H1 (cell line): ENCODE data around the gene YTHDF2. TPM values are rescaled to one million over a fixed set of nuclear protein-coding genes. Genes with fewer than 3 reads are reported as not detected.

Source experiments
- CTCF ChIA-PET: fragments of 300-600 bp; sonication (Branson Sonifier 250); formaldehyde crosslinking; loops from one replicate; lab custom pipeline; 2021; ENCODE audit not compliant: partially characterized antibody; lab: Charles Lee
- POLR2A ChIA-PET: fragments of 300-600 bp; sonication (Branson Sonifier 250); formaldehyde crosslinking; loops from one replicate; lab custom pipeline; 2021; ENCODE audit warnings: inconsistent platforms; ENCODE audit not compliant: partially characterized antibody; lab: Charles Lee
- DNase-seq, 2 experiments: peaks; one replicate each; pipeline versions ENCODE4 v3.0.0 to v3.0.0-alpha.2; 2010 to 2022; ENCODE audit warnings: low spot score in 2 of 2, low read depth in 1 of 2, mixed read lengths in 1 of 2
- FAIRE-seq: peaks from 2 replicates; lab custom pipeline; 2011; peaks lifted over from hg19 to GRCh38; lab: Jason Lieb, UNC
- H2AFZ ChIP-seq: 2 replicates; pipeline ENCODE4 v1.8.1; 2012; ENCODE audit warnings: low read length, inconsistent platforms
- H2AK5ac ChIP-seq: 2 replicates; pipeline ENCODE4 v1.6.1; 2013; ENCODE audit warnings: low read depth, low read length
- H2BK120ac ChIP-seq: replicated peaks from 2 replicates; pipeline ENCODE3; 2013; ENCODE audit warnings: low read depth, low read length, inconsistent platforms
- H2BK12ac ChIP-seq: 2 replicates; pipeline ENCODE4 v1.6.1; 2013; ENCODE audit warnings: low read depth, low read length
- H2BK15ac ChIP-seq: 2 replicates; pipeline ENCODE4 v1.6.1; 2013; ENCODE audit warnings: low read length
- H2BK20ac ChIP-seq: 2 replicates; pipeline ENCODE4 v1.6.1; 2013; ENCODE audit warnings: low read length
- H2BK5ac ChIP-seq: 2 replicates; pipeline ENCODE4 v1.6.1; 2013; ENCODE audit warnings: low read depth, low read length
- H3K14ac ChIP-seq: 2 replicates; pipeline ENCODE4 v1.6.1; 2013; ENCODE audit warnings: inconsistent platforms; ENCODE audit not compliant: insufficient read length
- H3K18ac ChIP-seq: 2 replicates; pipeline ENCODE4 v1.6.1; 2013; ENCODE audit warnings: low read length; ENCODE audit errors: extremely low read depth
- H3K23ac ChIP-seq: 2 replicates; pipeline ENCODE4 v1.6.1; 2013; ENCODE audit warnings: inconsistent platforms; ENCODE audit not compliant: insufficient read length
- H3K23me2 ChIP-seq: 2 replicates; pipeline ENCODE4 v1.6.1; 2013; ENCODE audit warnings: low read depth, low read length
- H3K27ac ChIP-seq: 2 replicates; pipeline ENCODE4 v1.6.1; 2011; ENCODE audit warnings: low read depth, low read length, inconsistent platforms
- H3K27me3 ChIP-seq, 4 experiments: replicated peaks in 1 of 4; 1 replicate in 1 of 4; 2 replicates in 3 of 4; pipeline versions ENCODE4 v1.6.1 to v1.8.1; 2011 to 2013; ENCODE audit warnings: low read length in 3 of 4, mild to moderate bottlenecking in 3 of 4, inconsistent platforms in 2 of 4, mixed read lengths in 2 of 4, moderate library complexity in 1 of 4; ENCODE audit not compliant: control insufficient read depth in 3 of 4, insufficient read depth in 3 of 4; ENCODE audit errors: extremely low read depth in 1 of 4
- H3K36me3 ChIP-seq, 4 experiments: 2 replicates each; pipeline versions ENCODE4 v1.6.1 to v1.8.1; 2011 to 2013; ENCODE audit warnings: mild to moderate bottlenecking in 4 of 4, low read length in 3 of 4, moderate library complexity in 2 of 4, control low read depth in 1 of 4, inconsistent platforms in 1 of 4; ENCODE audit not compliant: insufficient read depth in 4 of 4, control insufficient read depth in 2 of 4
- H3K4ac ChIP-seq: replicated peaks from 2 replicates; pipeline ENCODE3; 2013; ENCODE audit warnings: low read length, low read depth, mixed read lengths, inconsistent platforms; ENCODE audit not compliant: insufficient read length
- H3K4me1 ChIP-seq, 4 experiments: replicated peaks in 1 of 4; 1 replicate in 1 of 4; 2 replicates in 3 of 4; pipeline versions ENCODE4 v1.6.1 to v1.8.1; 2011 to 2013; ENCODE audit warnings: low read length in 3 of 4, inconsistent platforms in 2 of 4, mixed read lengths in 1 of 4; ENCODE audit not compliant: insufficient read depth in 4 of 4, control insufficient read depth in 3 of 4
- H3K4me2 ChIP-seq, 2 experiments: 2 replicates each; pipeline versions ENCODE4 v1.6.1 to v1.8.1; 2011 to 2013; ENCODE audit warnings: low read depth in 2 of 2, low read length in 2 of 2, control low read depth in 1 of 2, inconsistent platforms in 1 of 2, mild to moderate bottlenecking in 1 of 2; ENCODE audit not compliant: insufficient read depth in 1 of 2
- H3K4me3 ChIP-seq, 4 experiments: fragments of 200-600, 300-600 bp in 1 of 4; sonication (generic), shearing (Covaris generic), sonication (Bioruptor Twin) in 1 of 4; 2 replicates each; pipeline versions ENCODE4 v1.5.1 to v1.8.1; 2011 to 2016; ENCODE audit warnings: low read length in 4 of 4, low read depth in 3 of 4, control low read depth in 2 of 4, inconsistent platforms in 2 of 4, mild to moderate bottlenecking in 2 of 4, mixed read lengths in 1 of 4, moderate library complexity in 1 of 4; ENCODE audit not compliant: insufficient read depth in 2 of 4; ENCODE audit errors: extremely low read depth in 1 of 4
- H3K56ac ChIP-seq: replicated peaks from 2 replicates; pipeline ENCODE3; 2013; ENCODE audit warnings: low read depth, mild to moderate bottlenecking, mixed read lengths, low read length, inconsistent platforms; ENCODE audit not compliant: insufficient read length
- H3K79me1 ChIP-seq: 2 replicates; pipeline ENCODE4 v1.6.1; 2013; ENCODE audit warnings: low read depth, low read length, control low read depth
- H3K79me2 ChIP-seq, 2 experiments: 2 replicates each; pipeline versions ENCODE4 v1.6.1 to v1.8.1; 2012 to 2013; ENCODE audit warnings: low read length in 2 of 2, mild to moderate bottlenecking in 2 of 2, inconsistent platforms in 1 of 2; ENCODE audit not compliant: insufficient read depth in 2 of 2, control insufficient read depth in 1 of 2
- H3K9ac ChIP-seq, 4 experiments: replicated peaks in 1 of 4; 1 replicate in 1 of 4; 2 replicates in 3 of 4; pipeline versions ENCODE4 v1.6.1 to v1.8.1; 2011 to 2013; ENCODE audit warnings: low read depth in 3 of 4, low read length in 3 of 4, control low read depth in 2 of 4, mild to moderate bottlenecking in 2 of 4, moderate library complexity in 2 of 4, inconsistent platforms in 1 of 4; ENCODE audit errors: extremely low read depth in 1 of 4
- H3K9me3 ChIP-seq, 2 experiments: 2 replicates each; pipeline versions ENCODE4 v1.6.1 to v1.8.1; 2012 to 2013; ENCODE audit warnings: mild to moderate bottlenecking in 2 of 2, moderate library complexity in 2 of 2, control low read depth in 1 of 2, inconsistent platforms in 1 of 2, low read depth in 1 of 2, low read length in 1 of 2, mixed read lengths in 1 of 2; ENCODE audit not compliant: insufficient read depth in 2 of 2
- H4K20me1 ChIP-seq, 2 experiments: replicated peaks in 1 of 2; 2 replicates each; pipeline versions ENCODE3 to v1.8.1; 2011 to 2013; ENCODE audit warnings: inconsistent platforms in 2 of 2, low read length in 2 of 2, mild to moderate bottlenecking in 1 of 2; ENCODE audit not compliant: insufficient read depth in 2 of 2, control insufficient read depth in 1 of 2
- H4K5ac ChIP-seq: 2 replicates; pipeline ENCODE4 v1.6.1; 2013; ENCODE audit warnings: low read length, low read depth, mixed read lengths, inconsistent platforms; ENCODE audit not compliant: insufficient read length
- H4K8ac ChIP-seq: 2 replicates; pipeline ENCODE4 v1.8.0; 2013; ENCODE audit warnings: mild to moderate bottlenecking, moderate library complexity, low read length, inconsistent platforms; ENCODE audit not compliant: insufficient read depth; ENCODE audit errors: extremely low read depth
- H4K91ac ChIP-seq: replicated peaks from 2 replicates; pipeline ENCODE3; 2013; ENCODE audit warnings: low read length, mixed read lengths, inconsistent platforms; ENCODE audit not compliant: insufficient read length
- ATF3 ChIP-seq: IDR thresholded peaks from 2 replicates; pipeline ENCODE4 v1.6.1; 2011; ENCODE audit warnings: low read depth, mild to moderate bottlenecking, low read length; ENCODE audit not compliant: insufficient read depth
- EZH2 ChIP-seq: fragments of 200-600 bp; sonication (generic); IDR thresholded peaks from 2 replicates; pipeline ENCODE4 v1.7.1; 2012; ENCODE audit warnings: low read depth, mild to moderate bottlenecking, moderate library complexity, low read length, inconsistent platforms; ENCODE audit not compliant: severe bottlenecking
- GTF2F1 ChIP-seq: IDR thresholded peaks from 2 replicates; pipeline ENCODE4 v1.6.1; 2012; ENCODE audit warnings: low read depth, low read length, improper control_type of control experiment, borderline replicate concordance
- HDAC2 ChIP-seq, 2 experiments: fragments of 300-600 bp in 1 of 2; sonication (generic) in 1 of 2; IDR thresholded peaks; 2 replicates each; pipeline ENCODE4 v1.6.1; 2011 to 2012; ENCODE audit warnings: low read depth in 2 of 2, low read length in 2 of 2, mild to moderate bottlenecking in 2 of 2, moderate library complexity in 2 of 2, borderline replicate concordance in 1 of 2, inconsistent platforms in 1 of 2
- KDM5A ChIP-seq: fragments of 200-600 bp; IDR thresholded peaks from 2 replicates; pipeline ENCODE4 v1.7.1; 2012; ENCODE audit warnings: mild to moderate bottlenecking, low read length, inconsistent platforms, mixed read lengths
- TAF1 ChIP-seq: IDR thresholded peaks from 2 replicates; pipeline ENCODE4 v1.6.1; 2011; ENCODE audit warnings: mild to moderate bottlenecking, low read depth, low read length
- TBP ChIP-seq: IDR thresholded peaks from 2 replicates; pipeline ENCODE4 v1.6.1; 2011; ENCODE audit warnings: low read depth, low read length, improper control_type of control experiment
- WGBS, 2 experiments: shearing (Covaris generic) in 1 of 2; methylation state at CpG; one replicate each; pipeline versions ENCODE4 v1.1.6 to v1.1.7; 2013 to 2015; ENCODE audit warnings: low lambda C conversion rate in 2 of 2, mixed read lengths in 2 of 2, inconsistent platforms in 1 of 2, low coverage in 1 of 2, missing lambda C conversion rate in 1 of 2; ENCODE audit not compliant: insufficient replicate concordance in 2 of 2, insufficient coverage in 1 of 2, insufficient read length in 1 of 2; ENCODE audit errors: extremely low coverage in 1 of 2, missing lambda C conversion rate in 1 of 2; 5-methylcytosine and 5-hydroxymethylcytosine counted together
- polyA plus RNA-seq, 7 experiments: library from polyadenylated mRNA; depleted of rRNA in 3 of 7; stranded (reverse) in 5 of 7; unstranded in 2 of 7; fragments of >200 nt in 5 of 7; fragments of 200-250 nt in 2 of 7; gene quantifications; 1 replicate in 5 of 7; 2 replicates in 1 of 7; 4 replicates in 1 of 7; pipeline versions ENCODE4 v1.2.1 to v1.2.3, GENCODE V29; 2011 to 2013; ENCODE audit warnings: missing spikeins in 2 of 7, mixed read lengths in 2 of 7
- total RNA-seq: library from RNA; stranded (reverse); fragmentation: NEBNext Ultra II Directional; extraction: Animal tissue kit (Norgen Biotek cat#: 25700); gene quantifications from 2 replicates; pipeline ENCODE4 v1.2.1, GENCODE V29; 2021

YTHDF2 gene
- total and polyA plus RNA-seq, 2 of the 8 experiments (the other 6 are each of a cell fraction or from before 2014, with no cell fraction given), result 128 to 164 TPM

GRCh38 chr1:28703629-28704028, 33.1 kb upstream of the YTHDF2 start:
- no peak overlapping the region for H2BK5ac ChIP-seq

More at GRCh38 chr1:28703629-28704028, 33.1 kb upstream of the YTHDF2 start:
- ChIA-PET CTCF (interaction anchor here (1.8 kb wide), 1 partner anchor 24 kb away, joined by 4 read pairs; no protein-coding TSS in a partner anchor), POLR2A (interaction anchor here (0.7 to 1.2 kb wide), 3 partner anchors 11 to 32 kb away, joined by 3 read pairs; no protein-coding TSS in a partner anchor)
- DNase-seq (no peak), FAIRE-seq (no peak)
- Histone ChIP-seq H3K4me3 (no peak overlapping the region), H2BK120ac (no peak overlapping the region), H4K8ac (no peak overlapping the region), H3K23me2 (no peaks in the 10 kb centered on the region), H3K14ac (no peak overlapping the region), H3K27me3 (no peaks in the 10 kb centered on the region), H3K79me2 (no peaks in the 10 kb centered on the region), H3K9ac (no peak overlapping the region), H3K56ac (no peak overlapping the region), H4K5ac (no peak overlapping the region), H4K20me1 (no peaks in the 10 kb centered on the region), H3K18ac (no peak overlapping the region), H2AK5ac (no peak overlapping the region), H3K23ac (no peak overlapping the region), H2BK12ac (no peak overlapping the region), H3K4me2 (no peak overlapping the region), H3K4me1 (no peaks in the 10 kb centered on the region), H2AFZ (no peak overlapping the region), H3K4ac (no peak overlapping the region), H2BK20ac (no peak overlapping the region), H4K91ac (no peak overlapping the region), H3K9me3 (no peaks in the 10 kb centered on the region), H3K36me3 (peaks cover 5 to 38% (median 25%) of the 10 kb centered on the region in 4 experiments; a peak in 6 of 8 replicates), H2BK15ac (no peak overlapping the region), H3K79me1 (no peaks in the 10 kb centered on the region), H3K27ac (no peak overlapping the region)
- TF ChIP-seq KDM5A (no peak), GTF2F1 (no peak), EZH2 (no peak), HDAC2 (IDR thresholded peaks at IDR 0.05; ENCODE audit: borderline replicate concordance in 1 of 2, low read depth in 2 of 2, low read length in 2 of 2) (no peak), TBP (no peak), ATF3 (no peak), TAF1 (no peak)
- 92% methylated on average over 3 of the region's 3 CpGs; no CpG with 5 or more reads in 1 of the 2 experiments for WGBS, 2 experiments
